PC-3 (cell line): Measurements from ENCODE around the gene ASIC5. TPM values are rescaled to one million over a fixed set of nuclear protein-coding genes. Genes with fewer than 3 reads are reported as not detected.

Source experiments
- ATAC-seq: fragments of 200-7000 bp; cut with Tn5 transposase; 2 replicates; pipeline ENCODE4 v1.9.1; 2020; ENCODE audit warnings: mild to moderate bottlenecking, moderate library complexity
- BruUV-seq: library from RNA; stranded (reverse); fragments of 400-500 nt; replicated peaks from 2 replicates; lab custom pipeline; 2021; lab: Mats Ljungman, UMichigan
- CTCF ChIA-PET: fragments of 300-600 bp; sonication (Branson Sonifier 250); formaldehyde crosslinking; loops from one replicate; lab custom pipeline; 2022; ENCODE audit warnings: antibody characterized with exemption; lab: Charles Lee
- POLR2A ChIA-PET: fragments of 300-600 bp; sonication (Branson Sonifier 250); formaldehyde crosslinking; loops from one replicate; lab custom pipeline; 2022; ENCODE audit warnings: antibody characterized with exemption; ENCODE audit not compliant: unreplicated experiment; lab: Charles Lee
- DNase-seq: peaks from one replicate; pipeline ENCODE4 v3.0.0-alpha.2; 2015
- H2AFZ ChIP-seq: fragments of 300-600 bp; sonication (generic); 2 replicates; pipeline ENCODE4 v1.6.0; 2016; ENCODE audit warnings: antibody characterized with exemption, low read length
- H3F3A ChIP-seq: fragments of 300-600 bp; sonication (generic); one replicate; pipeline ENCODE4 v1.6.0; 2017; ENCODE audit warnings: antibody characterized with exemption, low read length, control low read depth, mild to moderate bottlenecking; ENCODE audit not compliant: unreplicated experiment
- H3K27ac ChIP-seq: fragments of 300-600 bp; sonication (generic); 2 replicates; pipeline ENCODE4 v1.5.1; 2016; ENCODE audit warnings: mild to moderate bottlenecking, low read length
- H3K27me3 ChIP-seq: fragments of 300-600 bp; sonication (generic); 2 replicates; pipeline ENCODE4 v1.6.1; 2016; ENCODE audit warnings: low read length, mixed read lengths
- H3K36me3 ChIP-seq: fragments of 300-600 bp; sonication (generic); 2 replicates; pipeline ENCODE4 v1.6.1; 2016; ENCODE audit warnings: low read depth, mixed run types, low read length, mixed read lengths
- H3K4me1 ChIP-seq: fragments of 300-600 bp; sonication (generic); 2 replicates; pipeline ENCODE4 v1.5.1; 2016; ENCODE audit warnings: low read length; ENCODE audit not compliant: insufficient read depth
- H3K4me2 ChIP-seq: fragments of 300-600 bp; sonication (generic); 2 replicates; pipeline ENCODE4 v1.6.0; 2016; ENCODE audit warnings: low read length
- H3K4me3 ChIP-seq: fragments of 300-600 bp; sonication (generic); 2 replicates; pipeline ENCODE4 v1.5.1; 2016; ENCODE audit warnings: mild to moderate bottlenecking, low read length, mixed read lengths
- H3K79me2 ChIP-seq: fragments of 300-600 bp; sonication (generic); 2 replicates; pipeline ENCODE4 v1.6.1; 2017; ENCODE audit warnings: low read length, mixed read lengths
- H3K9ac ChIP-seq: fragments of 300-600 bp; sonication (generic); 2 replicates; pipeline ENCODE4 v1.6.0; 2016; ENCODE audit warnings: mild to moderate bottlenecking, low read length
- H3K9me2 ChIP-seq: fragments of 300-600 bp; sonication (generic); replicated peaks from 2 replicates; pipeline ENCODE4 v1.6.1; 2016; ENCODE audit warnings: mixed run types, low read length, mixed read lengths
- H3K9me3 ChIP-seq: fragments of 300-600 bp; sonication (generic); 2 replicates; pipeline ENCODE4 v1.6.1; 2016; ENCODE audit warnings: low read length, mixed read lengths
- H4K20me1 ChIP-seq: fragments of 300-600 bp; sonication (generic); 2 replicates; pipeline ENCODE4 v1.6.1; 2016; ENCODE audit warnings: low read length, mixed read lengths
- EZH2 ChIP-seq: fragments of 300-600 bp; sonication (generic); IDR thresholded peaks from one replicate; pipeline ENCODE4 v1.6.1; 2017; ENCODE audit warnings: antibody characterized with exemption, mild to moderate bottlenecking, low read length; ENCODE audit not compliant: unreplicated experiment
- EZH2phosphoT487 ChIP-seq: fragments of 300-600 bp; sonication (generic); IDR thresholded peaks from 2 replicates; pipeline ENCODE4 v1.6.1; 2018; ENCODE audit warnings: mild to moderate bottlenecking, antibody characterized with exemption, low read length, borderline replicate concordance
- intact Hi-C: fragments of 100-400 bp; cut with micrococcal nuclease; formaldehyde crosslinking; loops from 2 replicates; pipeline ENCODE4 v1.9.0; 2023
- total RNA-seq: library from RNA; depleted of rRNA; stranded (reverse); fragments of >200 nt; gene quantifications from 2 replicates; pipeline ENCODE4 v1.2.3, GENCODE V29; 2014
- TF ChIP-seq, protein P1 (sequence below): fragments of 300-600 bp; sonication (generic); conservative IDR thresholded peaks from 2 replicates; pipeline ENCODE4 v1.5.1; 2017; ENCODE audit warnings: antibody characterized with exemption, low read depth, mild to moderate bottlenecking, low read length

ASIC5 gene
- total RNA-seq, 1 experiment from 2014 or later = not detected

DNA sequence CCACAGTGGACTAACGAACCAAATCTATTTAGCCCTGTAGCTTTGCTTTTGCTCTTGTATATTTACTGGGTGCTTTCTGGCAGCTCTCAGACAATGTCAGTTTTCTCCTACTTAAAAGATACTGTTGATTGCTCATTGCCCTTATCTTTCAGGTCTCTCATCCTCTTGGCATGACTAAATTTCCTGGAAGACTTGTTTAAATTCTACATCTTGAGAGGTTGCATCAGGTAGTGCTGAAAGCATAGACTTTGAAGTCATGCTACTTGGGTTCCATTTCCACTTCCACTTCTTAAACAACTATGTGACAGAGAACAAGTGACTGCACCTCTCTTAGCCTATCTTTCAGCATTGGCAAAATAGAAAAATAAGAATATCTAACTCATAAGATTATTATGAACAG, 45.8 kb upstream of the ASIC5 start:
- H4K20me1 ChIP-seq = no peaks in the 10 kb centered on the region
- H3F3A ChIP-seq = peaks cover under 1% of the 10 kb centered on the region
- ChIA-PET POLR2A (no interaction called here), CTCF (no interaction called here)
- no peak overlapping the region for H3K4me3 ChIP-seq
- H3K27me3 ChIP-seq = no peaks in the 10 kb centered on the region
- no peak overlapping the region for H3K4me2 ChIP-seq
- no peak overlapping the region for H2AFZ ChIP-seq
- no peaks in the 10 kb centered on the region for H3K36me3 ChIP-seq
- no peaks in the 10 kb centered on the region for H3K79me2 ChIP-seq
- TF ChIP-seq, protein P1, sequence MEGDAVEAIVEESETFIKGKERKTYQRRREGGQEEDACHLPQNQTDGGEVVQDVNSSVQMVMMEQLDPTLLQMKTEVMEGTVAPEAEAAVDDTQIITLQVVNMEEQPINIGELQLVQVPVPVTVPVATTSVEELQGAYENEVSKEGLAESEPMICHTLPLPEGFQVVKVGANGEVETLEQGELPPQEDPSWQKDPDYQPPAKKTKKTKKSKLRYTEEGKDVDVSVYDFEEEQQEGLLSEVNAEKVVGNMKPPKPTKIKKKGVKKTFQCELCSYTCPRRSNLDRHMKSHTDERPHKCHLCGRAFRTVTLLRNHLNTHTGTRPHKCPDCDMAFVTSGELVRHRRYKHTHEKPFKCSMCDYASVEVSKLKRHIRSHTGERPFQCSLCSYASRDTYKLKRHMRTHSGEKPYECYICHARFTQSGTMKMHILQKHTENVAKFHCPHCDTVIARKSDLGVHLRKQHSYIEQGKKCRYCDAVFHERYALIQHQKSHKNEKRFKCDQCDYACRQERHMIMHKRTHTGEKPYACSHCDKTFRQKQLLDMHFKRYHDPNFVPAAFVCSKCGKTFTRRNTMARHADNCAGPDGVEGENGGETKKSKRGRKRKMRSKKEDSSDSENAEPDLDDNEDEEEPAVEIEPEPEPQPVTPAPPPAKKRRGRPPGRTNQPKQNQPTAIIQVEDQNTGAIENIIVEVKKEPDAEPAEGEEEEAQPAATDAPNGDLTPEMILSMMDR = no peak
- no peak for TF ChIP-seq EZH2
- DNase-seq = no peak
- peaks cover 8% of the 10 kb centered on the region for H3K4me1 ChIP-seq
- no peak overlapping the region for H3K27ac ChIP-seq
- no peak for ATAC-seq
- BruUV-seq = no TSS peak
- intact Hi-C loops = no loop called here
- H3K9me3 ChIP-seq = no peaks in the 10 kb centered on the region
- H3K9me2 ChIP-seq = no peaks in the 10 kb centered on the region
- no peak overlapping the region for H3K9ac ChIP-seq

DNA sequence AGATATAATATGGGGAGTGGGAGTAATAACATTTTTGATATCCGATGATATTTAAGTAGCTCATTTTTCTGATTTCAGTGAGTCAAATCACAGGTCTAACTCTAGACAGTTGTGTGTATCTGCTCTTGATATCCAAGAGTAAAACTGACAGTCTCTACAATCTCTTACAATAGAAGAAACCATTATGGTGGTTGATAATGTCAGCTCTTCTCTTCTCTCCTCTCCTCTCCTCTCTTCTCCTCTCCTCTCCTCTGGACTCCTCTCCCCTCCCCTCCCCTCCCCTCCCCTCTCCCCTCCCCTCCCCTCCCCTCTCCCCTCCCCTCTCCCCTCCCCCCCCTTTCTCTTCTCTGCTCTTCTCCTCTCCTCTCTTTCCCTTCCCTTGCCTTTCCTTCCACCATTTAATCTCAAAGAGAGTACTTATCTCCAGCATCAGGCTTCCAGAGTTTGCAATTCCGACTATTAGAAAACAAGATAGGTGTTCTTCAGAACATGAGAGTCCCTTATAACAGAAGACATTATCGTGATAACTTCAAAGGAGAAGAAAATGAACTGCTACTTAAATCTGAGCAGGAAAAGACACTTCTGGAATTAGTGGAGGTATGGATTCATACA, 43.6 kb upstream of the ASIC5 start:
- POLR2A ChIA-PET = no interaction called here
- H3K4me2 ChIP-seq = no peak overlapping the region
- no peak overlapping the region for H3K27ac ChIP-seq
- BruUV-seq = no TSS peak
- TF ChIP-seq, protein P1 = no peak
- no peak for TF ChIP-seq EZH2
- TF ChIP-seq EZH2phosphoT487 = no peak
- no peak overlapping the region for H3K9ac ChIP-seq
- H3K4me3 ChIP-seq = no peak overlapping the region
- CTCF ChIA-PET = no interaction called here
- H3K36me3 ChIP-seq = no peaks in the 10 kb centered on the region
- no peaks in the 10 kb centered on the region for H3K9me3 ChIP-seq
- H3K4me1 ChIP-seq = peaks cover 22% of the 10 kb centered on the region
- intact Hi-C loops = loop anchor here (5.0 kb wide), 1 partner anchor 87 kb away; no protein-coding TSS in a partner anchor
- no peaks in the 10 kb centered on the region for H3K79me2 ChIP-seq
- H3K27me3 ChIP-seq = no peaks in the 10 kb centered on the region
- H4K20me1 ChIP-seq = no peaks in the 10 kb centered on the region
- peaks cover 6% of the 10 kb centered on the region for H3F3A ChIP-seq
- H3K9me2 ChIP-seq = no peaks in the 10 kb centered on the region
- no peak for ATAC-seq
- no peak for DNase-seq
- no peak overlapping the region for H2AFZ ChIP-seq

DNA sequence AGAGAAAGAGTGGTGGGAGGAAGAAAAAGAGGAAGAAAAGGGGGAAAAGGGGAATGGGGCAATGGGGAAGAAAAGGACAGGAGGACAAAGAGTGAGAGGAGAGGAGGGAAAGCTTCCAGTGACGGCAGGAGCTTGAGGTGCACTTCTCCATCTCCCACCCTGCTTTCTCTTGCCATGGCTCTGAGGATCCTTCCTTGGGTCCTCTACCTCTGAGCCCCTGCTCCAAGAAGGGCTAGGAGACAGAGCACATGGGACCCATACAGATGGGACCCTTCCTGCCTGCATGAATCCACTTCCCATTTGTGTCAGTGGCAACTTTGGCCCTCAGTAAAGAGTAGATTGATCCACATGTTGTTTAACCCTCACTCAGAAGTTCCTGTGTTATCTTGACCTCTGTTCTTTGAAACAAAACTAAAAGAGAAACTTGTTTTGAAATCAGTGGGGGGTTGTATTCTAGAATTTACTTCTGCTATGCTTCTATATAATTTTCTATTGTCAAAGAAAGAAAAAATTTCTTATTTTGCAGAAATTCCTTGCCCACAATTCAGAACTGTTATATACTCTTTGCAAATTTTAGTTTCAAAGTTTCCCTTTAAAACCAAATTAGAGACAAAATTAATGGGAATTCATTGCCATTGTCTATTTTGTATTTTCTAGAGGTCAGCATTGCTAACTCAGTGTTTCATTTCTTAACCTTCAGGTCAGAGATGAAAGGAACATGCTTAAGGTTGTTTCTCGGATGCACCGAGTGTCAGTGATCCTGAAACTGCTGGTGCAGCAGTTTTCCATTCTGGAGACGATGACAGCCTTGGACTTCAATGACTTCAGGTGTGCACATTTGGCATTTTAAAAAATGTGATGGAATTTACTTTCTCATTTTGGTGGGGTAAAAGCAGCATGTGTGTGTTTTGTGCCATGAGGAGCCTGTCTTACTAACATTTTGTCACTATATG, 42.4 kb upstream of the ASIC5 start:
- intact Hi-C loops = loop anchor here (5.0 kb wide), 1 partner anchor 86 kb away; no protein-coding TSS in a partner anchor
- no peak for TF ChIP-seq EZH2phosphoT487
- no peak for TF ChIP-seq EZH2
- TF ChIP-seq, protein P1 = no peak
- peaks cover 22% of the 10 kb centered on the region for H3K4me1 ChIP-seq
- H4K20me1 ChIP-seq = no peaks in the 10 kb centered on the region
- ATAC-seq = no peak
- H3K79me2 ChIP-seq = no peaks in the 10 kb centered on the region
- H3F3A ChIP-seq = peaks cover 6% of the 10 kb centered on the region
- H3K9me3 ChIP-seq = no peaks in the 10 kb centered on the region
- no peak overlapping the region for H3K4me3 ChIP-seq
- H3K9ac ChIP-seq = no peak overlapping the region
- DNase-seq = no peak
- CTCF ChIA-PET = no interaction called here
- H3K9me2 ChIP-seq = no peaks in the 10 kb centered on the region
- H2AFZ ChIP-seq = no peak overlapping the region
- H3K27ac ChIP-seq = no peak overlapping the region
- no TSS peak for BruUV-seq
- H3K27me3 ChIP-seq = no peaks in the 10 kb centered on the region
- no peaks in the 10 kb centered on the region for H3K36me3 ChIP-seq
- H3K4me2 ChIP-seq = no peak overlapping the region
- POLR2A ChIA-PET = no interaction called here
